Prostate gland (tissue), 2 donors: ENCODE results near the gene RAPGEF4. TPM values are rescaled to one million over a fixed set of nuclear protein-coding genes. Genes with fewer than 3 reads are reported as not detected.

Source experiments
- DNase-seq: peaks from one replicate; pipeline ENCODE4 v3.0.0-alpha.2; 2019; ENCODE audit warnings: low spot score
- H3K27ac ChIP-seq, 2 donors: fragments of 200-600 bp; sonication (generic); 2 replicates each; pipeline ENCODE4 v1.5.1; 2017 to 2019
- H3K27me3 ChIP-seq: fragments of 200-600 bp; sonication (generic); replicated peaks from 2 replicates; pipeline ENCODE4 v1.5.1; 2019; ENCODE audit not compliant: insufficient read depth
- H3K36me3 ChIP-seq, 2 donors: fragments of 200-600 bp; sonication (generic); 1 replicate in 1 of 2; 2 replicates in 1 of 2; pipeline versions ENCODE4 v1.5.1 to v1.8.1; 2017 to 2019
- H3K4me1 ChIP-seq: fragments of 200-600 bp; sonication (generic); replicated peaks from 2 replicates; pipeline ENCODE4 v1.5.1; 2019
- H3K4me3 ChIP-seq, 2 donors: fragments of 200-600 bp; sonication (generic); 2 replicates each; pipeline ENCODE4 v1.5.1; 2017 to 2019
- H3K9me3 ChIP-seq: fragments of 200-600 bp; sonication (generic); 2 replicates; pipeline ENCODE4 v1.5.1; 2017
- CTCF ChIP-seq, 4 experiments: fragments of 200-600 bp in 2 of 4; fragments of 450-650 bp in 2 of 4; sonication (generic) in 2 of 4; IDR thresholded peaks; 1 replicate in 3 of 4; 2 replicates in 1 of 4; pipeline ENCODE4 v1.5.1; 2016 to 2019; ENCODE audit warnings: antibody characterized with exemption in 4 of 4, mild to moderate bottlenecking in 2 of 4, moderate library complexity in 2 of 4
- POLR2A ChIP-seq: fragments of 450-650 bp; IDR thresholded peaks from one replicate; pipeline ENCODE4 v1.6.1; 2016; ENCODE audit warnings: antibody characterized with exemption, mild to moderate bottlenecking
- POLR2AphosphoS5 ChIP-seq: sonication (generic); formaldehyde crosslinking; IDR thresholded peaks from one replicate; pipeline ENCODE4 v1.6.1; 2017; ENCODE audit warnings: antibody characterized with exemption
- WGBS: methylation state at CpG from one replicate; pipeline ENCODE4 v1.1.5; 2018; 5-methylcytosine and 5-hydroxymethylcytosine counted together
- intact Hi-C: fragments of 100-400 bp; cut with DNase I; formaldehyde crosslinking; loops from one replicate; pipeline ENCODE4 v1.14.2; 2022
- total RNA-seq, 2 donors: library from RNA; depleted of rRNA; stranded (reverse); fragments of >200 nt; gene quantifications; one replicate each; pipeline ENCODE4 v1.1.0, GENCODE V29; 2016

RAPGEF4 gene
- total RNA-seq, 2 donors from 2014 or later = 7.3 to 31.0 TPM

GRCh38 chr2:172712251-172712650, 23.4 kb upstream of the RAPGEF4 start:
- intact Hi-C loops = loop anchor here (10.0 kb wide), 1 partner anchor 117 kb away; no protein-coding TSS in a partner anchor
- 88% methylated on average over 13 of the region's 13 CpGs for WGBS

GRCh38 chr2:172713365-172713875, 22.2 kb upstream of the RAPGEF4 start:
- intact Hi-C loops = loop anchor here (10.0 kb wide), 1 partner anchor 119 kb away; no protein-coding TSS in a partner anchor
- TF ChIP-seq CTCF (IDR thresholded peaks at IDR 0.05) (no peak), POLR2A (no peak), POLR2AphosphoS5 (no peak)

More at GRCh38 chr2:172712251-172712650, 23.4 kb upstream of the RAPGEF4 start:
- H3K27me3 ChIP-seq = no peaks in the 10 kb centered on the region
- no peaks in the 10 kb centered on the region for H3K9me3 ChIP-seq
- no peaks in the 10 kb centered on the region for H3K4me1 ChIP-seq
- no peak for TF ChIP-seq POLR2AphosphoS5
- no peak for TF ChIP-seq CTCF (IDR thresholded peaks at IDR 0.05)
- TF ChIP-seq POLR2A = no peak
- H3K36me3 ChIP-seq = no peaks in the 10 kb centered on the region
- no peak overlapping the region for H3K27ac ChIP-seq
- H3K4me3 ChIP-seq = no peak overlapping the region
- no peak for DNase-seq

GRCh38 chr2:172722481-172722880, 13.2 kb upstream of the RAPGEF4 start:
- TF ChIP-seq POLR2A (no peak), POLR2AphosphoS5 (no peak), CTCF (IDR thresholded peaks at IDR 0.05) (no peak)
- intact Hi-C loops = no loop called here
- no peak overlapping the region for H3K27ac ChIP-seq
- DNase-seq = no peak
- no peaks in the 10 kb centered on the region for H3K4me1 ChIP-seq
- WGBS = 53% methylated on average over 2 of the region's 2 CpGs
- no peaks in the 10 kb centered on the region for H3K27me3 ChIP-seq
- no peaks in the 10 kb centered on the region for H3K36me3 ChIP-seq
- H3K4me3 ChIP-seq = no peak overlapping the region
- H3K9me3 ChIP-seq = no peaks in the 10 kb centered on the region

More at GRCh38 chr2:172713365-172713875, 22.2 kb upstream of the RAPGEF4 start:
- Histone ChIP-seq H3K9me3 (no peaks in the 10 kb centered on the region), H3K36me3 (no peaks in the 10 kb centered on the region), H3K27me3 (no peaks in the 10 kb centered on the region), H3K27ac (no peak overlapping the region), H3K4me3 (no peak overlapping the region), H3K4me1 (no peaks in the 10 kb centered on the region)
- DNase-seq = no peak
- WGBS = 95% methylated on average over 16 of the region's 16 CpGs

GRCh38 chr2:172723286-172723685, 12.4 kb upstream of the RAPGEF4 start:
- DNase-seq = no peak
- no peak overlapping the region for H3K27ac ChIP-seq
- H3K9me3 ChIP-seq = no peaks in the 10 kb centered on the region
- no peak for TF ChIP-seq CTCF (IDR thresholded peaks at IDR 0.05)
- TF ChIP-seq POLR2A = no peak
- TF ChIP-seq POLR2AphosphoS5 = no peak
- intact Hi-C loops = no loop called here
- H3K36me3 ChIP-seq = no peaks in the 10 kb centered on the region
- no peak overlapping the region for H3K4me3 ChIP-seq
- H3K4me1 ChIP-seq = no peaks in the 10 kb centered on the region
- H3K27me3 ChIP-seq = no peaks in the 10 kb centered on the region

GRCh38 chr2:172724724-172725123, 10.9 kb upstream of the RAPGEF4 start:
- WGBS = 91% methylated on average over 4 of the region's 4 CpGs
- Histone ChIP-seq H3K4me3 (no peak overlapping the region), H3K27ac (no peak overlapping the region), H3K36me3 (no peaks in the 10 kb centered on the region), H3K27me3 (no peaks in the 10 kb centered on the region), H3K9me3 (no peaks in the 10 kb centered on the region), H3K4me1 (no peaks in the 10 kb centered on the region)
- no peak for TF ChIP-seq CTCF (IDR thresholded peaks at IDR 0.05)
- TF ChIP-seq POLR2AphosphoS5 = no peak
- DNase-seq = no peak
- intact Hi-C loops = no loop called here
